Activated CD8-positive, alpha-beta memory T cell treated with anti-CD3 and anti-CD28 coated beads, Interleukin-2, amount 50 U/mL, for 24 hours (primary cell): ENCODE data around the gene KMT5B.
A peak's percentile ranks its signal among the peaks of the same experiment; 100 is the strongest.

Experiments used
- DNase-seq: peaks from one replicate; pipeline ENCODE4 v3.0.0-alpha.2; 2020; ENCODE audit errors: extremely low read depth

KMT5B gene

GRCh38 chr11:68216171-68216938 lies 3.3 kb upstream of the KMT5B start:
- DNase-seq = no peak

GRCh38 chr11:68215524-68216170 lies 2.6 kb upstream of the KMT5B start:
- no peak for DNase-seq

GRCh38 chr11:68215087-68215445 lies 2.0 kb upstream of the KMT5B start:
- DNase-seq = no peak

- DNase-seq = no peak
Measured at GRCh38 chr11:68214173-68215086, 1.3 kb upstream of the KMT5B start.

- DNase-seq = peak; percentile 56
Measured at GRCh38 chr11:68213555-68214172, 568 bp upstream of the KMT5B start.

- DNase-seq = no peak
Measured at GRCh38 chr11:68212421-68213134, 518 bp downstream of the KMT5B start.

- no peak for DNase-seq
Measured at GRCh38 chr11:68211546-68211945, 1.6 kb downstream of the KMT5B start.

GRCh38 chr11:68206211-68206610 lies 6.9 kb downstream of the KMT5B start:
- no peak for DNase-seq

GRCh38 chr11:68204402-68204801 lies 8.7 kb downstream of the KMT5B start:
- DNase-seq = no peak

GRCh38 chr11:68202165-68202564 lies 10.9 kb downstream of the KMT5B start:
- no peak for DNase-seq

GRCh38 chr11:68201492-68201891 lies 11.6 kb downstream of the KMT5B start:
- DNase-seq = no peak

- no peak for DNase-seq
Measured at GRCh38 chr11:68200639-68201038, 12.5 kb downstream of the KMT5B start.

GRCh38 chr11:68199295-68199987 lies 13.7 kb downstream of the KMT5B start:
- no peak for DNase-seq

GRCh38 chr11:68196219-68196618 lies 16.9 kb downstream of the KMT5B start:
- DNase-seq = no peak

- no peak for DNase-seq
Measured at GRCh38 chr11:68194675-68195294, 18.3 kb downstream of the KMT5B start.

GRCh38 chr11:68193018-68193417 lies 20.1 kb downstream of the KMT5B start:
- DNase-seq = no peak

GRCh38 chr11:68191661-68192579 lies 21.2 kb downstream of the KMT5B start:
- DNase-seq = no peak

GRCh38 chr11:68189888-68190287 lies 23.2 kb downstream of the KMT5B start:
- no peak for DNase-seq

GRCh38 chr11:68189082-68189481 lies 24.0 kb downstream of the KMT5B start:
- DNase-seq = no peak
